Motor neuron (in vitro differentiated cells): ENCODE results near the gene FAM53B. TPM values are rescaled to one million over a fixed set of nuclear protein-coding genes. Genes with fewer than 3 reads are reported as not detected.

Experiments used
- ATAC-seq, 8 experiments: fragments of 200-7000 bp; cut with Tn5 transposase; replicated peaks in 6 of 8; 2 replicates each; pipeline ENCODE4 v1.8.0; 2021; ENCODE audit warnings: mild to moderate bottlenecking in 8 of 8, moderate library complexity in 8 of 8
- H3K27ac ChIP-seq, 2 donors: fragments of 250-450 bp; sonication (Bioruptor Pico); 2 replicates each; pipeline ENCODE4 v1.9.0; 2021; ENCODE audit warnings: antibody characterized with exemption in 2 of 2, mild to moderate bottlenecking in 2 of 2, moderate library complexity in 1 of 2
- H3K4me1 ChIP-seq, 2 donors: fragments of 250-450 bp; sonication (Bioruptor Pico); replicated peaks in 1 of 2; 2 replicates each; pipeline ENCODE4 v1.6.1; 2021; ENCODE audit warnings: antibody characterized with exemption in 2 of 2, mild to moderate bottlenecking in 2 of 2, moderate library complexity in 1 of 2
- H3K4me3 ChIP-seq, 5 donors: fragments of 250-450 bp; sonication (Bioruptor Pico); 2 replicates each; pipeline ENCODE4 v1.9.0; 2021; ENCODE audit warnings: antibody characterized with exemption in 5 of 5, mild to moderate bottlenecking in 5 of 5, moderate library complexity in 4 of 5
- WGBS, 10 experiments: fragments of 450-650 bp; shearing (Covaris generic); methylation state at CpG; one replicate each; pipeline ENCODE4 v1.0.0; 2022; 5-methylcytosine and 5-hydroxymethylcytosine counted together
- in situ Hi-C, 9 experiments: fragments of 400-800 bp; cut with MboI; loops; one replicate each; pipeline ENCODE4 v1.15.0; 2021; ENCODE audit warnings: low sequenced_read_pairs in 9 of 9, low pct_unique_long_range_greater_than_20kb in 2 of 9; ENCODE audit not compliant: unreplicated experiment in 9 of 9
- total RNA-seq, 8 experiments: library from RNA; unstranded; fragments of 300-600 nt; gene quantifications; 2 replicates each; pipeline versions ENCODE4 v1.2.3 to v1.2.4, GENCODE V29; 2022

Gene FAM53B
- total RNA-seq, 8 experiments from 2014 or later: 10.3 to 29.6 (median 18.8) TPM

DNA sequence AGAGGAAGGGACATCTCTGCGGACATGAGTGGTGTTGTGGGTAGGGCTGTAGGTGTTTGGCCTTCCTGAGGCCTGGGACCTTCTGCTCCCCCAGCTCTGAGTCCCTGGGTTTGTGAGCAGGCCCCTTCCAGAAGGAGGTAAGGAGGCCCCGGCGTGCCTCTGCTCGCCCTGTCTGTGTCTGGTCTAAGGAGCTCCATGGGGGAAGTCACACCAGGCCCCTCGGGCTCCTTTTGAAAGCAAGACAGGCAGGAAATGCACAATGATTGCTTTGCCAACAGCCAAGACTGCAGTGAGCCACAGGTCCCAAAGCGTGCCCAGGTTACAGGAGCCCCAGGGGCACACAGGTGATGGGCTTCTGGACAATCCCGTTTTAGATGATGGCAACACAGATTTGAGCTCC is 89.5 kb downstream of the FAM53B start:
- 68 to 100% (median 100%) methylated on average over 1 to 4 of the region's 7 CpGs; no CpG with 5 or more reads in 6 of the 10 experiments for WGBS, 10 experiments

DNA sequence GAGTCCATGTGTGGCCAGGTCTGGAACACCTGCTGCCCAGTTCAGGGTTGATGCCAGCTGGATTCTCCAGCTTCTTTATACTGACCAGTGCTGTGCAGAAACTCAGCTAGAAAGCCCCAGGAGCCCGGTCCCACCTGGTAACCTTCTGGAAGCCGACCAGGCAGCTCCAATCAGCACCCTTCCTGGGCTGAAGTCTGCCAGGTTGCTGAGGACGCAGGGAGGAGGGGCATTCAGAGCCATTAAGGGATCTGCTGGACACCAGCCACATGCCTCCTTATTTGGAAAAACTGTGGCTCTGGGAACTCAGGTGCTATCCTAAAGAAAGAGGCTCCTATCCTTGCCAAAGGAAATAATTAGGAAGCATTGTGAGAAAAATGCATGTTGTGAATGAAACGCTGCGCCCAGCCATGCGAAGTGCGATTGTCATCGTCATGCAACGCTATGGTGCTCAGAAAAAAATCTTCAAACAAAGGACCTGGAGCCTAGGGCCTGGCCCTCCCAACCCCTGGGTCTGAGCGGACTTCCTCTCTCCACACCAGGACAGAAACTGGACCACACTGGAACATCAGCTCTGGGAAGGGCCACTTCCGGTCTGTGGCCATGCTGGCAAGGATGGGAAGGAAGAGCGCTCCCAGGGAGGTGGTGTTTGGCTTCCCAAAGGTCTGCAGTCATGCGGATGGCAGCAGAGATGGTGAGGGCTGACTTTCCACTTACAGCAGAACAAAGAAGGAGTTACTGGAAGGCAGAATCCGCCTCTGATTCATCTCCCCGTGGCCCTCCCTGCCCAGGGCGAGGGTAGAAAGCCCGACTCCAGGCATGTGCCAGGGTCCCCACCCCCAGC is 90.1 kb downstream of the FAM53B start:
- 80 to 100% (median 94%) methylated on average over 1 to 9 of the region's 17 CpGs; no CpG with 5 or more reads in 2 of the 10 experiments for whole genome bisulfite sequencing, 10 experiments
- Histone ChIP-seq H3K4me1 (peaks cover 19 to 26% of the 10 kb centered on the region in 2 donors), H3K4me3 (no peak overlapping the region), H3K27ac (no peak overlapping the region)
- peak in 6 of 8 experiments; percentile 16 to 52 (median 24) for ATAC-seq
- in situ Hi-C loops: no loop called here

More for the DNA sequence above, 89.5 kb downstream of the FAM53B start:
- ATAC-seq: peak in 1 of 8 experiments; percentile 12
- Histone ChIP-seq H3K4me3 (no peak overlapping the region), H3K4me1 (peaks cover 14 to 20% of the 10 kb centered on the region in 2 donors), H3K27ac (no peak overlapping the region)
- in situ Hi-C loops: no loop called here

DNA sequence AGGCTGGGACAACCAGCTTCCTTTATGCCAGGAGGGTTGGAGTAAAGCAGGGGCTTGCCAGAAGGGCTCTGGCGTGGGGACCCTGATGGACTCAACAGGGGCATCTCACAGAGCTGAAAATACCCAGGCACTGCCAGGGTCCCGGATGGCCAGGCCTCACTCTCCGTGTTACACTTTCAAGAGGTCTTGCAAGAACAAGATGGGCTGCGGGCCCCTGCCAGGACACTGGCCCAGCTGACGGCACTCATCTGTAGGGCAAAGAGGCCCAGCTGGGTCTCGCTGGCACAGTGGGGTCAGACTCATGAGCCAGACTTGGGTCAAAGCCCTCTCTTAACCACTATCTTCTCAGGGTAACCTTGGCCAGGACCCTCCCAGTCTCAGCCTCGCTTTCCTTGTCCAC is 90.9 kb downstream of the FAM53B start:
- no peak for ATAC-seq
- in situ Hi-C loops: no loop called here

DNA sequence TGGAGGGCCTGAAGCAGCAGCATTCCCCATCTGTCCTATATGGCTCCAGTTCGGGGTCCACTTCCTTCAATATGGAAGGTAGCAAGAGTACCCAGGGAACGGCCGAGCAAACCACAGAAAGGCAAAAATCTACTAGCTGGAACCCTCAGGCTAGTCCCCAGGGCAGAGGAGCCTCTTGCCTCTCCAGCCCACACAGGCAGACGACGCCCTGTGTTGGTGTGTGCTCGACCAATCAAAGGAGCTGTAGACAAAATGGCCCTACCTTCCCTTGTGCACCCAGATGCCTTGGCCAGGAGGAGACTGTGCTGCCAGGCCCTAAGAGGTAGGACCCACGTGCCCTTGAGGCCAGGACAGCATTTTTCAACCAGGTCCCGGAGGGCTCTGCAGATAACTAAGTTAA is 91.5 kb downstream of the FAM53B start:
- Histone ChIP-seq H3K4me1 (peaks cover 23 to 39% of the 10 kb centered on the region in 2 donors), H3K27ac (no peak overlapping the region), H3K4me3 (no peak overlapping the region)
- in situ Hi-C loops: no loop called here
- ATAC-seq: peak in 1 of 8 experiments; percentile 11
- WGBS, 10 experiments: 58 to 100% (median 94%) methylated on average over 1 to 5 of the region's 8 CpGs; no CpG with 5 or more reads in 4 of the 10 experiments

More for the DNA sequence above, 90.9 kb downstream of the FAM53B start:
- WGBS, 10 experiments: 92 to 100% (median 97%) methylated on average over 1 to 3 of the region's 7 CpGs; no CpG with 5 or more reads in 6 of the 10 experiments
- Histone ChIP-seq H3K4me1 (peaks cover 22 to 33% of the 10 kb centered on the region in 2 donors), H3K4me3 (no peak overlapping the region), H3K27ac (no peak overlapping the region)

DNA sequence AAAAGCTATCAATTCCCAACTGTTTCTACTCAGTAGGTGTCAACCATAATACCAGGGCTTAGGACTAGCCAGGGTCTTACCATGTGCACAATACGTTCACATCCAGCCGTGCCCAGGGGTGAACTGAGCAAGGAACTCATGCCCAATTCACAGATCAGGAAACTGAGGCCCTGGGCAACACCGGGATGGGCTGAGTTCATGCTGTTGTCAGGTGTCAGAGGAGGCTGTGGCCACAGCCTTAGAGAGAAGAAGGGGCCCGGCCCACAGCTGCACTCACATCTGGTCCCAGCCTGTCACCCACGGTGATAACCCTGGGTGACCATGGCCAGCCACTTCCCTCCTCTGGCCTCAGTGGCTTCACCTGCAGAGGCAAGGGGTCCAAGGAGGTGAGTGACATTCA is 92.0 kb downstream of the FAM53B start:
- ATAC-seq: no peak
- Histone ChIP-seq H3K4me3 (no peak overlapping the region), H3K27ac (no peak overlapping the region), H3K4me1 (peaks cover 23 to 39% of the 10 kb centered on the region in 2 donors)
- WGBS, 10 experiments: 83 to 100% (median 100%) methylated on average over 1 to 4 of the region's 5 CpGs; no CpG with 5 or more reads in 4 of the 10 experiments
- in situ Hi-C loops: no loop called here

DNA sequence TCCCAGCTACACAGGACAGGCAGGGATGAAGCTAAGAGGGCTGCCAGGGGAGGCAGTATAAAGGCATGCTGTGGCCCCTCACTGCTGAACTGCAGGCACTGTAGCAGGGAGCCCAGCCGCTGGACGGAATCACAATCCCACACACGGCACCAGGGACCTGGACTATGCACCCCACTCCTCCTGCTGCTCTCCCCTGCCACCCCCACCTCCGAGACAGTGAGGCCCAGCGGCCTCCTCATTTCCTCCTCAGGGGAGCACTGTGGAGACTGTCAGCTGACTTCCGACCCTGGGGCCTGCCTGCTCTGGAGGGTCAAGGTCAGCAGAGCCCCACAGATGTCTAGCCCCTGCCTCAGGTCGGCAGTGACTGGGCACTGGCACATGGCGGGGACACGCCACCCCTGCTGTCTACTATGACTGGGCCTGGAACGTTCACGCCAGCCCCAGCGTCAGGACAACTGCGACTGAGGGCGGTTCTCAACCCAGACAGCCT is 92.7 kb downstream of the FAM53B start:
- 61 to 93% (median 82%) methylated on average over 1 to 4 of the region's 14 CpGs; no CpG with 5 or more reads in 5 of the 10 experiments for WGBS, 10 experiments
- no peak overlapping the region for H3K4me3 ChIP-seq
- in situ Hi-C loops: no loop called here
- no peak overlapping the region for H3K27ac ChIP-seq
- peak in 2 of 8 experiments; percentile 4 to 18 for ATAC-seq
- peaks cover 23 to 41% of the 10 kb centered on the region in 2 donors for H3K4me1 ChIP-seq

DNA sequence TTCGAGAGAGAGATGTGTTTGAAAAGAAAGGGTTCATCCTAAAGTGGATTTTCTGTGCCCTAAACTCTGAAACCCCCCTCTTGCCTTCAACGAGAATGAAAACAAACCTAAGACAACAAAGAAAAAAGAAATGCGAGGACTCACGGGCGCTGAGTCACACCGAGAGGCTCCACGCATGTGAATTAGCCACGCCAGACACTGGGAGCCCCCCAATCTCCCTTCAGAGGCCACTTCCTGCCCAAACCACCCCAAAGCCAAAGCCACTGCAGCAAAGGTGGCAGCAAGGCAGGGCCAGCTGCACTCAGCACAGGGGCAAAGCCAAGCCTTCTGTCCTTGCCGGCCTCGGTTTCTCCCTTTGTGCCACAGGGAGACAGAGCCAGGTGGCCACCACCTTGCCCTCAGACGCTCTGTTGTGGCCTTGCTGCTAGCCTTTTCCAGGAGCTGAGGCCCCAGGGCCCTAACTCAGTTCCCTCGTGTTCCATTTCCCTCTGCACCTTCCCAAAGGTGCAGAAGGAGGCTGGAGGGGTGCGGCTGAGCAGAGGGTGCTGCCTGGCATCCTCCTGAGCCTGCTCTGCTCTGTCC is 93.3 kb downstream of the FAM53B start:
- Histone ChIP-seq H3K4me1 (peaks cover 26 to 46% of the 10 kb centered on the region in 2 donors), H3K4me3 (no peak overlapping the region), H3K27ac (no peak overlapping the region)
- 56 to 100% (median 80%) methylated on average over 1 to 10 of the region's 13 CpGs; no CpG with 5 or more reads in 1 of the 10 experiments for WGBS, 10 experiments
- in situ Hi-C loops: no loop called here
- peak in 4 of 8 experiments; percentile 2 to 36 (median 24) for ATAC-seq

DNA sequence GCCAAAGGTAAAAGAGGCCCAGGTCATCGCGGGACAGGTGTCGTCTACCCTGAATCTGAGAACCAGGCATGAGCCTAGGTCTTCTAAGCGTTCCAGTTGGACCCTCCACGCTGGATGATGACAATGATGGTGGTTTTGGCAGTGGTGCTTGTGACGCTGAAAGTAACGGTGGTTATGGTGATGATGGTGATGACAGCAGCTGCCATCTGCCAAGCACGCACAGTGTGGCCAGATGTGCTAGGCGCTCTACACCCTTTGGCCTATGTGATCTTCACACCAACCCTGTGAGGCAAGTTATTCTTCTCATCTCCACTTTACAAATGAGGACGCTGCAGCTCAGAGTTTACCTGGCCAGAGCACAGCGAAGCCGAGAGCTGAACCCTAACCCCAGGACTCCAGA is 93.9 kb downstream of the FAM53B start:
- peaks cover 33 to 53% of the 10 kb centered on the region in 2 donors for H3K4me1 ChIP-seq
- ATAC-seq: no peak
- in situ Hi-C loops: no loop called here
- no peak overlapping the region for H3K27ac ChIP-seq
- 93 to 100% (median 100%) methylated on average over 1 to 9 of the region's 12 CpGs; no CpG with 5 or more reads in 4 of the 10 experiments for WGBS, 10 experiments
- no peak overlapping the region for H3K4me3 ChIP-seq

DNA sequence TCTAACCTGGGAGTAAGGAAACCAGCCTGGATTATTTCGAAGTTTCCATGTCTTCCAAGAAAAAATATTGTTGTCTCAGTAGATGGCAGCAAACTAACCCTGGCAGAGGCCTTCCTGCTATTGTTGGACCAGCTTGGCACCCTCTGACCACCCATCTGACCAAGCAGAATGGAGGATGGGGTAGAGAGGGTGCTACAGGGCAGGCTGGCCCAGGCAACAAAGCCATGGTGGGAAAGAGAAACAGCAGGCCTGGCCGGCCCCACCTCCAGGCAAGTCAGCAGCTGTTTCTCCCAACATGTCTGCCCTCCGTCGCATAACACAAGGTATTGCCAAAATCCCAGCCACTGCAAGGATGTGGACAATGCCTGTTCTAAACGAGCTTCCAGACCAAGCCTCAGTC is 95.0 kb downstream of the FAM53B start:
- in situ Hi-C loops: no loop called here
- Histone ChIP-seq H3K27ac (peak overlapping the region in 1 of 2 donors; percentile 62), H3K4me1 (peaks cover 42 to 63% of the 10 kb centered on the region in 2 donors), H3K4me3 (no peak overlapping the region)
- WGBS, 10 experiments: 0 to 100% (median 85%) methylated on average over 1 to 3 of the region's 5 CpGs; no CpG with 5 or more reads in 4 of the 10 experiments
- peak in 3 of 8 experiments; percentile 8 to 15 (median 14) for ATAC-seq

DNA sequence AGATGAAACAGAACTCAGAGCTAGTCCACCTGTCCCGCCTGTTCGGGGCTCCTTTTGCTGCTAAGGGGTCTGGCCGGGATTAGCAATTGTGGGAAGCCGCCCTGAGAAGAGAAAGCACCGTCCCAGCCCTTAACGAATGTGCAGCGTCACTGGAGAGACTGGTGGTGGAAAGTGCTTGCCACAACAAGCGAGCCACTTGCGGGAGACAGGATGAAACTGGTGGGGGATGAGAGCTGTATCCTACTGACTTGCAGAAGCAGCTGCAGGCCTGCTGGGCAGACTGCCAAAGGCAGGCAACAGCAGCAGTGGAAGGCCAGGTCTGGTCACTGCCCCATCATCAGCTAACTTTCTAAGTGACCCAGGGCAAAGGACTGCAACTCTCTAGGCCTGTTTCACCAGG is 95.4 kb downstream of the FAM53B start:
- H3K4me3 ChIP-seq: no peak overlapping the region
- peaks cover 47 to 68% of the 10 kb centered on the region in 2 donors for H3K4me1 ChIP-seq
- peak overlapping the region in 1 of 2 donors; percentile 62 for H3K27ac ChIP-seq
- peak in 6 of 8 experiments; percentile 18 to 88 (median 78) for ATAC-seq
- in situ Hi-C loops: no loop called here
- WGBS, 10 experiments: 60 to 96% (median 83%) methylated on average over 1 to 9 of the region's 9 CpGs; no CpG with 5 or more reads in 3 of the 10 experiments

DNA sequence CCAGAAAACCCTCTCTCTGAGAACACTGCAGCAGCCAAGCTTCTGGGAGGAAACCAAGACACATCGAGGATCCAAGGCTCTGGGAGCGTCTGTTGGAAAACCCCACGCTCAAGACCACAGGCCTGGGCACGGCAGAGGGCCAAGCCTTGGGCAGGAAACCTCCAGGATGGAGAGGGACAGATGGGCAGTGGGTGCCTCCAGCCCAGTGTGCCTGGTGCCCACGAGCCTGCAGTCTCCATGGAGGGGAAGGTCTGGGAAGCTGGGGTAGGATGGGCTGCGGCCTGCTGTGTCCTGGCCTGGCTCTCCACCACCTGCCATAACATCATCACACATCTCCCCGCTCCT is 96.1 kb downstream of the FAM53B start:
- Histone ChIP-seq H3K4me3 (no peak overlapping the region), H3K27ac (peak overlapping the region in 1 of 2 donors; percentile 62), H3K4me1 (peaks cover 53 to 75% of the 10 kb centered on the region in 2 donors)
- in situ Hi-C loops: no loop called here
- ATAC-seq: no peak
- 0 to 100% (median 75%) methylated on average over 1 to 2 of the region's 7 CpGs; no CpG with 5 or more reads in 6 of the 10 experiments for WGBS, 10 experiments

DNA sequence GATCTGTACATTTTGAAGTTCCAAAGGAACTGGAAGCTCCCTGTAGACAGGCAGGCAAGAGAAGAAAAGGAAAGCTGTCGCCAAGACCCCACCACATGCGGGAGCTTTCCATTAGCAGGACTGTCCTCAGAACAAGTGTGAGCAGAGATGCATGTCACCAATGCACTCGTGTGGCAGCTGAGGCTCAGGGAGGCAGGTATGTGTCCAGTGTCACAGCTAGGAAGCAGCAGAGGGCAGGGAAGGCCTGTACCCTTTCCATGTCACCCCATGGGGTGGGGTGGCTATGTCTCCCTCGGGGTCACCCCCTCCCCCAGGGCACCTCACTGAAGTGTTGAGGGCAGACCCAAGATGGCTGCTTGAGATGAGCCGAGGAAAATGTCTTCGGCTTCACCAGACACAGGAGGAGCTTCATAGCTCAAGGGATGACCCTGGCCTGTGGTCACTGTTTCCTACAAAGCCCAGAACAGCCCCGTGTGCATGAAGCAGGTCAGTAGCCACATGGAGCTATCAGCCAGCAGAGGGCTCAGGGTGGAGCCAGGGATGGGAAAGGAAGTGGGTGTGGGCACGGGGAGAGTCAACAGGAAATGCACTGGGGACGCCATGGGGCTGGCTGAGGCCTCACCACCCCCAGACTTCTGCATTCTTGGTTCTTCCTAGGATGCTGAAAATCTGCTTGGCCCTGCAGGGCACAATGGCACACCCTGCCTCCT is 96.6 kb downstream of the FAM53B start:
- Histone ChIP-seq H3K4me3 (no peak overlapping the region), H3K4me1 (peaks cover 59 to 80% of the 10 kb centered on the region in 2 donors), H3K27ac (no peak overlapping the region)
- WGBS, 10 experiments: 20 to 86% (median 58%) methylated on average over 1 to 4 of the region's 9 CpGs; no CpG with 5 or more reads in 6 of the 10 experiments
- in situ Hi-C loops: no loop called here
- peak in 3 of 8 experiments; percentile 87 to 96 (median 91) for ATAC-seq
